Loucy (cell line): ENCODE data around the gene FOXD3.

Experiments used
- H2AFZ ChIP-seq: fragments of 200-600 bp; sonication (generic); 2 replicates; pipeline ENCODE4 v1.6.0; 2016; ENCODE audit warnings: antibody characterized with exemption, mild to moderate bottlenecking, low read length, moderate library complexity
- H3F3A ChIP-seq: fragments of 200-600 bp; 2 replicates; pipeline ENCODE4 v1.6.0; 2016; ENCODE audit warnings: antibody characterized with exemption, low read depth, mild to moderate bottlenecking
- H3K27me3 ChIP-seq: fragments of 200-600 bp; sonication (generic); 2 replicates; pipeline ENCODE4 v1.6.1; 2014; ENCODE audit warnings: low read length, mild to moderate bottlenecking; ENCODE audit not compliant: insufficient read depth, poor library complexity, severe bottlenecking
- H3K36me3 ChIP-seq: fragments of 200-600 bp; sonication (generic); 2 replicates; pipeline ENCODE4 v1.6.1; 2016; ENCODE audit warnings: low read length; ENCODE audit not compliant: insufficient read depth
- H3K4me1 ChIP-seq: fragments of 200-600 bp; sonication (generic); 2 replicates; pipeline ENCODE4 v1.5.1; 2014; ENCODE audit warnings: low read length, mild to moderate bottlenecking; ENCODE audit not compliant: insufficient read depth, poor library complexity, severe bottlenecking
- H3K4me2 ChIP-seq: fragments of 200-600 bp; sonication (generic); 2 replicates; pipeline ENCODE4 v1.6.0; 2014; ENCODE audit warnings: antibody characterized with exemption, low read length, low read depth, mild to moderate bottlenecking; ENCODE audit not compliant: poor library complexity, severe bottlenecking
- H3K4me3 ChIP-seq: fragments of 200-600 bp; sonication (generic); 2 replicates; pipeline ENCODE4 v1.5.1; 2014; ENCODE audit warnings: low read length, mild to moderate bottlenecking, mixed read lengths; ENCODE audit not compliant: poor library complexity, severe bottlenecking
- H3K79me2 ChIP-seq: fragments of 200-600 bp; sonication (generic); 2 replicates; pipeline ENCODE4 v1.6.1; 2014; ENCODE audit warnings: low read length; ENCODE audit not compliant: insufficient read depth
- H3K9ac ChIP-seq: fragments of 200-600 bp; sonication (generic); 2 replicates; pipeline ENCODE4 v1.6.0; 2014; ENCODE audit warnings: mild to moderate bottlenecking, low read depth, low read length, moderate library complexity; ENCODE audit not compliant: poor library complexity, severe bottlenecking
- H3K9me2 ChIP-seq: fragments of 200-600 bp; sonication (generic); replicated peaks from 2 replicates; pipeline ENCODE4 v1.6.1; 2016; ENCODE audit warnings: low read depth, low read length, mixed read lengths
- H3K9me3 ChIP-seq: fragments of 200-600 bp; sonication (generic); 2 replicates; pipeline ENCODE4 v1.6.1; 2014; ENCODE audit warnings: mild to moderate bottlenecking, antibody characterized with exemption, low read length, low read depth; ENCODE audit not compliant: insufficient read depth
- H4K20me1 ChIP-seq: fragments of 200-600 bp; sonication (generic); 2 replicates; pipeline ENCODE4 v1.6.0; 2014; ENCODE audit warnings: antibody characterized with exemption, low read length, mild to moderate bottlenecking; ENCODE audit not compliant: insufficient read depth, poor library complexity, severe bottlenecking
- EZH2phosphoT487 ChIP-seq: fragments of 200-600 bp; IDR thresholded peaks from 2 replicates; pipeline ENCODE4 v1.6.1; 2018; ENCODE audit warnings: antibody characterized with exemption, mild to moderate bottlenecking, moderate library complexity, borderline replicate concordance
- TF ChIP-seq, protein P1 (sequence below): fragments of 200-600 bp; sonication (generic); conservative IDR thresholded peaks from 2 replicates; pipeline ENCODE4 v1.5.1; 2014; ENCODE audit warnings: mild to moderate bottlenecking, antibody characterized with exemption, low read length

The FOXD3 gene

DNA sequence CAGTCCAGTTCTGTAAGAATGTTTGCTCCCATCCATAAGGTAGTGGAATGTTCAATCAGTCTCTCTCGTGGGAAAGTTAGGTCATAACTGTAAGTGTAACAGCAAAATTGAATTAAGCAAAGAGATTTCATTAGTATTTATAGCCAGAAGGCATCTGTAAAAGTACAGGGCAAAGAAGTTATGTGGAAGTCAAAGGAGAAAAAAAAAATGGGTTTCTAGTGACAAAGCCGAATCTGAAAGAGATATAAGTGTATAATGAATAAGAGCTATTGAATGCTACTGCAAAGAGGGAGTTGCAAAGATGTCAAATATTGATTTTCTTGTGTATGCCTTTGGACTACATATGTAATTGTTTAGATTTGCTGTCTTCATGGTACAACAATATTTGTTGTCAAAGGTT, 47.4 kb upstream of the FOXD3 start:
- Histone ChIP-seq H3K27me3 (no peaks in the 10 kb centered on the region), H3K9ac (no peak overlapping the region), H3K4me2 (no peak overlapping the region), H4K20me1 (no peaks in the 10 kb centered on the region), H2AFZ (no peak overlapping the region; the same call in 1 of the 2 replicates), H3K79me2 (no peaks in the 10 kb centered on the region), H3K9me2 (no peaks in the 10 kb centered on the region), H3K9me3 (no peaks in the 10 kb centered on the region), H3F3A (no peaks in the 10 kb centered on the region), H3K36me3 (no peaks in the 10 kb centered on the region), H3K4me3 (no peak overlapping the region), H3K4me1 (no peaks in the 10 kb centered on the region)
- TF ChIP-seq, protein P1, sequence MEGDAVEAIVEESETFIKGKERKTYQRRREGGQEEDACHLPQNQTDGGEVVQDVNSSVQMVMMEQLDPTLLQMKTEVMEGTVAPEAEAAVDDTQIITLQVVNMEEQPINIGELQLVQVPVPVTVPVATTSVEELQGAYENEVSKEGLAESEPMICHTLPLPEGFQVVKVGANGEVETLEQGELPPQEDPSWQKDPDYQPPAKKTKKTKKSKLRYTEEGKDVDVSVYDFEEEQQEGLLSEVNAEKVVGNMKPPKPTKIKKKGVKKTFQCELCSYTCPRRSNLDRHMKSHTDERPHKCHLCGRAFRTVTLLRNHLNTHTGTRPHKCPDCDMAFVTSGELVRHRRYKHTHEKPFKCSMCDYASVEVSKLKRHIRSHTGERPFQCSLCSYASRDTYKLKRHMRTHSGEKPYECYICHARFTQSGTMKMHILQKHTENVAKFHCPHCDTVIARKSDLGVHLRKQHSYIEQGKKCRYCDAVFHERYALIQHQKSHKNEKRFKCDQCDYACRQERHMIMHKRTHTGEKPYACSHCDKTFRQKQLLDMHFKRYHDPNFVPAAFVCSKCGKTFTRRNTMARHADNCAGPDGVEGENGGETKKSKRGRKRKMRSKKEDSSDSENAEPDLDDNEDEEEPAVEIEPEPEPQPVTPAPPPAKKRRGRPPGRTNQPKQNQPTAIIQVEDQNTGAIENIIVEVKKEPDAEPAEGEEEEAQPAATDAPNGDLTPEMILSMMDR: no peak
- TF ChIP-seq EZH2phosphoT487: no peak

DNA sequence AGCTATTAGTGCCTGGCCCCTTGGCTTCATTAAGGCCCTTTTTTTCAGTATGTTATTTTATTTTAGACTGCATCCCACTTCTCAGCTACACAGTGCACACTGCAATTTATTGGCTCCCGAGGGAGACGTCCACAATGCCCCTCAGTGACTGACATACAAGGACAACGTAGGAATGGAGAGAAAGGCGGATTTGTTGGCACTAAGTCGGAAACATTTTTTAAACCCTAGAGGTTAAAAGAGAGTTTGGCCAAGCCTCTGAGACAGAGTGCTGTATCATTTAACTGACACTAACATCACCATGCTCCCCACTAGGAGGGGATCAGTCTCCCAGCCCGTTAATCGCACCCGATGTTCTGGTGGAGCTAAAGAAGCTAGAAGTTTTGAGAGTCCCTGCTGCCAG, 45.7 kb upstream of the FOXD3 start:
- Histone ChIP-seq H3K27me3 (no peaks in the 10 kb centered on the region), H3F3A (no peaks in the 10 kb centered on the region), H3K4me1 (no peaks in the 10 kb centered on the region), H3K4me2 (no peak overlapping the region), H3K9ac (no peak overlapping the region), H2AFZ (no peak overlapping the region), H3K79me2 (no peaks in the 10 kb centered on the region), H4K20me1 (no peaks in the 10 kb centered on the region), H3K9me3 (no peaks in the 10 kb centered on the region), H3K4me3 (no peak overlapping the region), H3K36me3 (no peaks in the 10 kb centered on the region), H3K9me2 (no peaks in the 10 kb centered on the region)
- no peak for TF ChIP-seq EZH2phosphoT487
- TF ChIP-seq, protein P1: no peak

DNA sequence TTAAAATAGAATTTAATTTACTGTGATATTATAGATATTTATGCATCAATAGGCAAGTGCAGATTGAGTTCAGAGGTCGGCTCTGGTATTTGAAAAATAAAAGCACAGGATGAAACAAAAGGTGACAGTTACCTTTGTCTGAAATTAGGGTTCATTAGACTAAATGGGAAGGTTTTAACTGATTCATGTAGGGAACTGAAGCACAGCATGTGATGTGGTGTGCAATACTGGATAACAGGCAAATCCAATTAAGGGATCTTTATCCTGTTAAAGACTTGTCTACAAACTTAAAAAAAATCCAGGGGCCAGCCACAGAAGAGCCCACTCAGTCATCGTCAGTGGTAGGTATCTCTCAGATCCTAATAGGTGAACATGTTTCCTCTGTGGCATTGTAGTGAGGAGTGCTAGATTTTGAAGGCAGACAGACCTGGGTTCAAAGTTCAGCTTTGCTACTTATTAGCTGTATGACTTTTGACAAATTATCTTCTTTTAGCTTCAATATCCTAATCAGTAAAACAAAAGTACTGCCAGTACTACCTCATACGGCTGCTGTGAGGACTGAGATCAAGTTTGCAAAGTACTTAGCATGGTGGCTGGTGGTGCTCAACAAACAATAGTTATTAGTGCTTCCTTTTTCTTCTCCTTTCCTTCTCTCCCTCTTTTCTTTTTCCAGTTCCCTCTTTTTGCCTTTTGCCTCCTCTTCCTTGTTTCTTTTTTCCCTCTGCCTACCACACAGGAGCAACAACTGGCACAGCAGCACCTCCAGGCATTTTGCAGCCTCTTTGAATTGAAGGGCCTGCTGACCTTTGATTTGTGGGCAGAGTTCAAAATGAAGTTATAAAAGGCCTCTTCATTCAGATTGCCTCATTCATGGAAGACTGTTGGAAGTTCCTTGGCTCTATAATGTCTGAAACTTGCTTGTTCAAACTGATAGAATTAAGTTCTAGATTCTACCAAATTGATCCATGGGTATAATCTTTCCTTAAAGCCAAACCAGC, 44.9 kb upstream of the FOXD3 start:
- no peaks in the 10 kb centered on the region for H3K4me1 ChIP-seq
- H3K9me3 ChIP-seq: no peaks in the 10 kb centered on the region
- H3K36me3 ChIP-seq: no peaks in the 10 kb centered on the region
- no peaks in the 10 kb centered on the region for H3K9me2 ChIP-seq
- H3F3A ChIP-seq: no peaks in the 10 kb centered on the region
- H3K79me2 ChIP-seq: no peaks in the 10 kb centered on the region
- no peaks in the 10 kb centered on the region for H3K27me3 ChIP-seq
- no peak overlapping the region for H3K9ac ChIP-seq
- H4K20me1 ChIP-seq: no peaks in the 10 kb centered on the region
- no peak for TF ChIP-seq EZH2phosphoT487
- TF ChIP-seq, protein P1: no peak
- peak overlapping the region; percentile 27 for H2AFZ ChIP-seq
- no peak overlapping the region for H3K4me3 ChIP-seq
- no peak overlapping the region for H3K4me2 ChIP-seq
